Caco-2 (cell line): Measurements from ENCODE around the gene TLCD3B. TPM values are rescaled to one million over a fixed set of nuclear protein-coding genes. Genes with fewer than 3 reads are reported as not detected.

Experiments
- BruUV-seq: library from RNA; stranded (reverse); fragments of 400-500 nt; replicated peaks from 2 replicates; lab custom pipeline; 2021; lab: Mats Ljungman, UMichigan
- CTCF ChIA-PET: fragments of 300-600 bp; sonication (Branson Sonifier 250); formaldehyde crosslinking; loops from one replicate; lab custom pipeline; 2022; ENCODE audit warnings: antibody characterized with exemption; lab: Charles Lee
- POLR2A ChIA-PET: fragments of 300-600 bp; sonication (Branson Sonifier 250); formaldehyde crosslinking; loops from one replicate; lab custom pipeline; 2022; ENCODE audit warnings: antibody characterized with exemption; lab: Charles Lee
- DNase-seq, 2 experiments: peaks; one replicate each; pipeline versions ENCODE4 v3.0.0 to v3.0.0-alpha.2; 2020 to 2022
- H3K27me3 ChIP-seq: replicated peaks from 2 replicates; pipeline ENCODE4 v1.6.0; 2011; ENCODE audit warnings: low read length; ENCODE audit not compliant: control insufficient read depth, insufficient read depth
- H3K36me3 ChIP-seq: 2 replicates; pipeline ENCODE4 v1.5.1; 2011; ENCODE audit warnings: low read length; ENCODE audit not compliant: control insufficient read depth, insufficient read depth
- H3K4me1 ChIP-seq: fragments of 250-450 bp; sonication (Bioruptor Pico); 2 replicates; pipeline ENCODE4 v1.5.1; 2020; ENCODE audit warnings: mild to moderate bottlenecking
- H3K4me3 ChIP-seq: 2 replicates; pipeline ENCODE4 v1.5.1; 2011; ENCODE audit warnings: low read depth, mild to moderate bottlenecking, control low read depth, low read length
- H3K9me3 ChIP-seq: fragments of 250-450 bp; sonication (Bioruptor Pico); 2 replicates; pipeline ENCODE4 v1.5.1; 2020; ENCODE audit warnings: mild to moderate bottlenecking, moderate library complexity
- H3K27ac Mint-ChIP-seq: one replicate; pipeline ENCODE4 v1.8.0; 2022; ENCODE audit warnings: mixed read lengths; ENCODE audit not compliant: unreplicated experiment
- H3K27me3 Mint-ChIP-seq: one replicate; pipeline ENCODE4 v1.8.0; 2022; ENCODE audit warnings: mixed read lengths; ENCODE audit not compliant: insufficient read depth, unreplicated experiment
- H3K36me3 Mint-ChIP-seq: one replicate; pipeline ENCODE4 v1.8.0; 2022; ENCODE audit warnings: mild to moderate bottlenecking, mixed read lengths; ENCODE audit not compliant: insufficient read depth, unreplicated experiment
- H3K4me1 Mint-ChIP-seq: one replicate; pipeline ENCODE4 v1.8.0; 2022; ENCODE audit warnings: low read depth, mixed read lengths; ENCODE audit not compliant: unreplicated experiment
- H3K4me3 Mint-ChIP-seq: one replicate; pipeline ENCODE4 v1.8.0; 2022; ENCODE audit warnings: mild to moderate bottlenecking, moderate library complexity, mixed read lengths; ENCODE audit not compliant: unreplicated experiment
- H3K9me3 Mint-ChIP-seq: one replicate; pipeline ENCODE4 v1.8.0; 2022; ENCODE audit warnings: mixed read lengths; ENCODE audit not compliant: unreplicated experiment
- intact Hi-C: fragments of 100-400 bp; cut with micrococcal nuclease; formaldehyde crosslinking; loops from one replicate; pipeline ENCODE4 v1.10.0; 2022; ENCODE audit not compliant: unreplicated experiment
- total RNA-seq: library from RNA; stranded (reverse); gene quantifications from 2 replicates; pipeline ENCODE4 v1.2.3, GENCODE V29; 2022
- TF ChIP-seq, protein P1 (sequence below), 2 experiments: fragments of 200-600 bp in 1 of 2; IDR thresholded peaks; 1 replicate in 1 of 2; 2 replicates in 1 of 2; pipeline versions ENCODE4 v1.5.1 to v1.8.0; 2011 to 2022; ENCODE audit warnings: antibody characterized with exemption in 1 of 2, control low read depth in 1 of 2, inconsistent platforms in 1 of 2, low read depth in 1 of 2, low read length in 1 of 2, mild to moderate bottlenecking in 1 of 2, moderate library complexity in 1 of 2; ENCODE audit not compliant: insufficient read depth in 1 of 2, severe bottlenecking in 1 of 2, unreplicated experiment in 1 of 2

The TLCD3B gene
- total RNA-seq, 1 experiment from 2014 or later: 0.48 TPM

- Mint-ChIP-seq H3K4me1 (peaks cover 10% of the 10 kb centered on the region), H3K36me3 (peaks cover 65% of the 10 kb centered on the region), H3K9me3 (no peaks in the 10 kb centered on the region), H3K4me3 (no peak overlapping the region), H3K27me3 (no peaks in the 10 kb centered on the region), H3K27ac (peak overlapping the region; percentile 13)
- Histone ChIP-seq H3K27me3 (no peaks in the 10 kb centered on the region), H3K9me3 (no peaks in the 10 kb centered on the region), H3K36me3 (peaks cover 3% of the 10 kb centered on the region), H3K4me3 (no peak overlapping the region), H3K4me1 (no peaks in the 10 kb centered on the region)
- BruUV-seq: no TSS peak
- POLR2A ChIA-PET: no interaction called here
- no peak for DNase-seq
- CTCF ChIA-PET: interaction anchor here (0.6 to 0.9 kb wide), 2 partner anchors 13 to 16 kb away, joined by 4 to 7 read pairs; no protein-coding TSS in a partner anchor
- TF ChIP-seq, protein P1, sequence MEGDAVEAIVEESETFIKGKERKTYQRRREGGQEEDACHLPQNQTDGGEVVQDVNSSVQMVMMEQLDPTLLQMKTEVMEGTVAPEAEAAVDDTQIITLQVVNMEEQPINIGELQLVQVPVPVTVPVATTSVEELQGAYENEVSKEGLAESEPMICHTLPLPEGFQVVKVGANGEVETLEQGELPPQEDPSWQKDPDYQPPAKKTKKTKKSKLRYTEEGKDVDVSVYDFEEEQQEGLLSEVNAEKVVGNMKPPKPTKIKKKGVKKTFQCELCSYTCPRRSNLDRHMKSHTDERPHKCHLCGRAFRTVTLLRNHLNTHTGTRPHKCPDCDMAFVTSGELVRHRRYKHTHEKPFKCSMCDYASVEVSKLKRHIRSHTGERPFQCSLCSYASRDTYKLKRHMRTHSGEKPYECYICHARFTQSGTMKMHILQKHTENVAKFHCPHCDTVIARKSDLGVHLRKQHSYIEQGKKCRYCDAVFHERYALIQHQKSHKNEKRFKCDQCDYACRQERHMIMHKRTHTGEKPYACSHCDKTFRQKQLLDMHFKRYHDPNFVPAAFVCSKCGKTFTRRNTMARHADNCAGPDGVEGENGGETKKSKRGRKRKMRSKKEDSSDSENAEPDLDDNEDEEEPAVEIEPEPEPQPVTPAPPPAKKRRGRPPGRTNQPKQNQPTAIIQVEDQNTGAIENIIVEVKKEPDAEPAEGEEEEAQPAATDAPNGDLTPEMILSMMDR (IDR thresholded peaks at IDR 0.05; ENCODE audit: insufficient read depth in 1 of 2, low read depth in 1 of 2, low read length in 1 of 2, severe bottlenecking in 1 of 2, unreplicated experiment in 1 of 2): no peak
- intact Hi-C loops: no loop called here
Observed at GRCh38 chr16:29986231-29986630, 44.8 kb downstream of the TLCD3B start.

- BruUV-seq: no TSS peak
- Mint-ChIP-seq H3K27ac (peak overlapping the region; percentile 13), H3K36me3 (peaks cover 72% of the 10 kb centered on the region), H3K4me1 (peaks cover 10% of the 10 kb centered on the region), H3K4me3 (no peak overlapping the region), H3K9me3 (no peaks in the 10 kb centered on the region), H3K27me3 (no peaks in the 10 kb centered on the region)
- no peak for DNase-seq
- Histone ChIP-seq H3K9me3 (no peaks in the 10 kb centered on the region), H3K27me3 (no peaks in the 10 kb centered on the region), H3K4me1 (no peaks in the 10 kb centered on the region), H3K4me3 (no peak overlapping the region), H3K36me3 (peaks cover 3% of the 10 kb centered on the region)
- ChIA-PET POLR2A (no interaction called here), CTCF (interaction anchor here (0.9 kb wide), 1 partner anchor 12 kb away, joined by 4 read pairs; no protein-coding TSS in a partner anchor)
- TF ChIP-seq, protein P1 (IDR thresholded peaks at IDR 0.05; ENCODE audit: insufficient read depth in 1 of 2, low read depth in 1 of 2, low read length in 1 of 2, severe bottlenecking in 1 of 2, unreplicated experiment in 1 of 2): no peak
- intact Hi-C loops: no loop called here
Observed at GRCh38 chr16:29985271-29985811, 45.7 kb downstream of the TLCD3B start.

- intact Hi-C loops: no loop called here
- Mint-ChIP-seq H3K36me3 (peaks cover 75% of the 10 kb centered on the region), H3K4me3 (no peak overlapping the region), H3K4me1 (peaks cover 9% of the 10 kb centered on the region), H3K27me3 (no peaks in the 10 kb centered on the region), H3K9me3 (no peaks in the 10 kb centered on the region), H3K27ac (no peak overlapping the region)
- H3K4me3 ChIP-seq: no peak overlapping the region
- TF ChIP-seq, protein P1 (IDR thresholded peaks at IDR 0.05; ENCODE audit: insufficient read depth in 1 of 2, low read depth in 1 of 2, low read length in 1 of 2, severe bottlenecking in 1 of 2, unreplicated experiment in 1 of 2): no peak
- no peak for DNase-seq
- no peaks in the 10 kb centered on the region for H3K9me3 ChIP-seq
- H3K4me1 ChIP-seq: no peaks in the 10 kb centered on the region
- peaks cover 3% of the 10 kb centered on the region for H3K36me3 ChIP-seq
- ChIA-PET POLR2A (no interaction called here), CTCF (no interaction called here)
- no TSS peak for BruUV-seq
- no peaks in the 10 kb centered on the region for H3K27me3 ChIP-seq
Observed at GRCh38 chr16:29984764-29985147, 46.3 kb downstream of the TLCD3B start.
